Dedifferentiated amniotic fluid mesenchymal stem cell (primary cell): ENCODE results near the gene CARD11.

ENCODE experiments used
- DNase-seq: peaks from one replicate; pipeline ENCODE4 v3.0.0-alpha.2; 2016; ENCODE audit errors: extremely low spot score

The CARD11 gene

DNA sequence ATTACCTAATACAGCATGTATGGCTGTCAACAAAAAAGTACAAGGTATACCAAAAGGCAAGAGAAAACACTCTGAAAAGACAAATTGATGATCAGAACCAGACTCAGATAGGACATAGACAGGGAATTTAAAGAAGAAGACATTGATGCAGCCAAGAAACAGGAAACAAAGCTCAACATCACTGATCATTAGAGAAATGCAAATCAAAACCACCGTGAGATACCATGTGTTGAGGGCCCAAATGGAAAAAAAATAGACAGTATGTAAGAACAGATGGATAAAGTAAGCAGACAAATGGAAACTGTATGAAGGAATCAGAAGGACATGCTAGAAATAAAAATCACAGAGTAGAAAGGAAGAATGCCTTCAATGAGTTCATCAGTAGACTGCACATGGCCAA, 23.3 kb downstream of the CARD11 start:
- no peak for DNase-seq

DNA sequence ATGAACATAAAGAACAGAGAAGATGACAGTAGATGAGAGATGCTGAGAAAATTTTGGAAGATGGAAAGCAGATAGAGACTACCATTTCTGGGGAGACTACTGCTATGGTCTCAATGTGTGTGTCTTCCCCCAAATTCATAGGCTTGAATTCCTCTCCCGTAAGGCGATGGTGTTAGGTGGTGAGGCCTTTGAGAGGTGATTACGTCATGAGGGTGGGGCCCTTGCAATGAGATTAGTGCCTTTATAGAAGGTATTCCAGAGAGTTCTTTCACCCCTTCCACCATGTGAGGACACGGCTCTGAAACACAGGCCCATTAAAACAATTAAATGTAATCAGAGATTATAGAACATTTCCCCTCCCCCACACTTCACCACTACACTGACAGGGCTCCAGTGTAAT, 23.9 kb downstream of the CARD11 start:
- DNase-seq = no peak

DNA sequence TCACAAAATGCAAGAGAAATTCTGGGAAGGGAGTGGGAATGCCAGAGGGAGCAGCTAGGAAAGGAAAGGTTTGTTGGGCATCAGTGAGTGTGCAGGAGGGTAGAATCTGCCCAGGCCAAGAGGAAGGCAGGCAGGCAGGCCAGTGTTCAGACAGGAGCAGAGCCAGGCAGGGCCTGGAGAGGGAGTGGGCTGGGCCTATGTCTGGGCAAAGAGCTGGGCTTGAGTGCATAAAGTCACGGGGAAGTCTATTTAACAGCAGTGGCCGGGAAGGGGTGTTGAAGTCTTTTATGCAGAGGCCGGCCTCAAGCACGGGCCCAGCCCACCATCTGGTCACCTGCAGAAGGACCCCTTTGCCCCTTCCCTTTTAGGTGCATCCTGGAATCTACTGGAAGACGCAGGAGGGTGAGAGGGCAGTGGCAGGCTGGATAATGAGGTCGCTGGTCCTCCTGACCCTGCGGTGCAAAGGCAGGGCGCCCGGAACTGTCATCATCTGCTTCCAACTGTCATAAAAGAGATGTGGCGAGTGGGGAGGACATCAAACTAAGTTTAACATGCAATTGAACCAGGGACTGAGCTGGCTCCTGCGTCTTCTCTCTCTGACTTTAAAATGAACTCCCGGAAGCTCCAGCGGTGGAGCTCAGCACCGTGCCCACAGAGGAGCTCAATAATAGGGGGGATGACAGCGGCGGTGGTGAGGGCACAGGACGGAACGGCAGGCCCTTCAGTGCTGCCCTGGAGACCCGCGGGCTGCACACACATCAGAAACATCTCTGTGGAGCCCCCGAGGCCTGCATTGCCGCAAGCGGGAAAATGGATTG, 29.5 kb downstream of the CARD11 start:
- no peak for DNase-seq

GRCh38 chr7:3011211-3011852, 32.3 kb downstream of the CARD11 start:
- DNase-seq = no peak

DNA sequence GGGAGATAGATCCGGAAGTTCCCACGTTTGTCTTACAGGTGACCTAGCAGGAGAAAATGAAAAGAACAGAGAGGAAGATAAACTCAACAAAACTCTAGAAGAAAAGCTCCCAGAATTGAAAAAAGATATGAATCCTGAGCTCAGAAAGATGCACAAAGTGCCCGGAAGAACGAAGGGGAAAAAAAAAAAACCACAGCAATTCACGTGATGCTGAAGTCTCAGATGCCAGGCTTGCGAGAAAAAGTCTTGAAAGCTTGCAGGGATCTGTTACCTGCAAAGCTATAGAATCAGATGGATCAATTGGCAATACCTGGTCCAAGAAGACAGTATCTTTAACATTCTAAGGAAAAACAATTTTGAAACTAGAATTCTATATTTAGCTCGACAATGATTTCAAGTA, 33.5 kb downstream of the CARD11 start:
- DNase-seq = no peak

DNA sequence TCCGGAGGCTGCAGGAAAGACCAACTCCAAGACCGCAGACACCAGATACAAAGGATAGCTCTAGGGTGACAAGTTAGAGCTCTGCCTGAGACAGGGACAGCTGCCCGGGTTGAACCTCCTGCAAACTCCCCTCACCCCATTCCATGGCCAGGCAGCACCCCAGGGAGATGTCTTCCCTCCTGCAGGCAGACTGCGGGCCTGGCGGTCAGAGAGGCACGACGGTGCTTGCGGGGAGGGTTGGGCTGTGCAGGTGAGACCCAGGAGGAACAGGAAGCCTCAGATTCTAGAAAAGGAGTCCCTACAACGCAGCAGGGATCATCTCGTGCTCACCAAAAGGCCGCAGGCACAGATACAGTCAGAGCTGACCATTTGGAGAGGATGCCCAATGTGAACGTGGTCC, 34.6 kb downstream of the CARD11 start:
- DNase-seq = no peak

DNA sequence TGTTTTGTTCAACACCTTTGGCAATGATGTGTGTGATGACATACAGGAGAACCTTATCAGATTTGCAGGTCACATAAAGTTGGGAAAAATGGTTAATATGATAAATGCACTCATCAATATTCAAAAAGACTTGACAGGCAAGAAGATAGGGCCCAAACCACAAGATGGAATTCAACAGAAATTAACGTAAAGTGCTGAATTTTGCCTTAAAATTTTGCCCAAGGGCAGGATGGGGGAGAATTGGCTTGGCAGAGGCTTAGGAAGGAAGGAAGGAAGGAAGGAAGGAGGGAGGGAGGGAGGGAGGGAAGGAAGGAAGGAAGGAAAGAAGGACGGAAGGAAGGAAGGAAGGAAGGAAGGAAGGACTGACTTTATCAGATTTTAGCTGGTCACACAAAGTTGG, 35.3 kb downstream of the CARD11 start:
- DNase-seq = no peak

DNA sequence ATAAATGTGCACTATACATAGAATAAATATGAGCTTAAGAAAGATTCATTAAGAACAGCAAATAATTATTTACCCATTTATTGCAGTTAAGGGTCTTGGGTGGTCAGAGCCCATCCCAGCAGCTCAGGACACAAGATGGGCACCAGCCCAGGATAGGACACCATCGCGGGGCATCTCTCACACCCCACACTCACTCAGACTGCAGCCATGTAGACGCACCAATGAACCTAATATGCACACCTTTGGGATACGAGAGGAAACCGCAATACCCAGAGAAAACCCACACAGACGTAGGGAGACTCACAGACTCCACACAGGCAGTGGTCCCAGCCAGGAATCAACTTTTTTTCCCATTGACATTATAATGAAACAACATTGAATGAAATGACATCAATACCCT, 36.0 kb downstream of the CARD11 start:
- no peak for DNase-seq

GRCh38 chr7:3005257-3005656, 38.4 kb downstream of the CARD11 start:
- DNase-seq = no peak

DNA sequence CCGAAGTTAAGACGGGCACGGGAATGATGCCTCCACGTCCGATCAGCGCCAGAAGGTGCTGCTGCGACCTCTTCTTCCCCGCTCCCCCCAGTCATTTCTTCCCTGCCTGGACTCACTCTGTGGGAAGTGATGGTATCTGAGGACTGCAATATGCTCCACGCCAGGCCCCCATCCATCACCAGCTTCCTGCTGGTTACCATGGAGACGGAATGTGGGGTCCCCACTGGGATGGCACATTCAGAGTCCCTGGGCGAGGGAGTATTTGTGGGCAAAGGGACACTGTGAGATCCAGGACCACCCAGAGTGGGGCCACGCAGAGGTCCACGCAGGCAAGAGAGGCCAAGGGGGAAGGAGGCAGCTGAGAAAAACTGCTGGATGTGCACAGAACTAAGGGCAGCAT, 39.7 kb downstream of the CARD11 start:
- no peak for DNase-seq

DNA sequence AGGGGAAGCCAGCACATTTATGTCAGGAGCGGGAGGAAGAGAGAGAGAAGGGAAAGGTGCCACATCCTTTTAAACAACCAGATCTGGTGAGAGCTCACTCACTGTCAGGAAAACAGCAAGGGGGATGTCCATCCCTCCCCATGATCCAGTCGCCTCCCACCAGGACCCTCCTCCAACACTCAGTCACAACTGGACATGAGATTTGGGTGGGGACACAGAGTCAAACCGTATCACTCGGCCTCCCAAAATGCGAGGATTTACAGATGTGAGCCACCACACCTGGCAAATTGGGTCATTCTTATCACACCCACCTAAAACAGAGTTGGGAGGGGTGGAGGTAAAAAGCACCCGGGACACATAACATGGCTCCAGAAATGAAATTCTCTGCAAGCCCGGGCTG, 41.0 kb downstream of the CARD11 start:
- no peak for DNase-seq

DNA sequence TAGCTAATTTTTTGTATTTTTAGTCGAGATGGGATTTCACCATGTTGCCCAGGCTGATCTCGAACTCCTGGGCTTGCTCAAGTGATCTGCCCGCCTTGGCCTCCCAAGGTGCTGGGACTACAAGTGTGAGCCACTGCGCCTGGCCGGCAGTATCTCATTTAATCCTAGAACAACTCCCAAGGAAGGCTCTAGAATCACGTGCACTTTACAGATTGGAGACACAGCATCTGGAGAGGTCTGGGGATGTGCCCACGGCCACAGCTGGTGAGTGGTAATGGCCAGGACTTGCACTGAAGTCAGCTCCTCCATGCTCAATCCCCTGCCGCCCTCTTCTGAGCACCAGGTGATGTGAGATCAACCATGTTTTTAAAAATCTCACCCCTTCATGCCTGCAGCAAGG, 43.1 kb downstream of the CARD11 start:
- DNase-seq = no peak

DNA sequence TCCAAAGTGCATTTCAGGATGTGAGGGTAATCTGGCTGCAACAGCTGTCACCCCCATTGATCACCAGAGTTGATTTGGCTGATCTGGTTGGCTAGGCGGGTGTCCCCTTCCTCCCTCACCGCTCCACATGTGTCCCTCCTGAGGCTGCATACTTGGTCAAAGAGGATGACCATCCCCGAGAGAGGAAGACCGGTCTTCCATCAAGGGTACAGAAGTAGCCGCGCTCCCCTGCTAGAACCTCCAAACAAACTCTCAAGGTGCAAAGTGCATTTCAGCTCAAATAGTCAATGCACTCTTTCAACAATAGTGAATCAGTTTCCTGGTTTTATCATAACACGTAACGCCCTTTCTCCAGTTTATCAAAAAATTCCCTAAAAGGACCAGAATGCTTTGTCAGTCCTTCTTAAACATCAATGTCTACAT, 44.6 kb downstream of the CARD11 start:
- no peak for DNase-seq

GRCh38 chr7:2997014-2997413, 46.7 kb downstream of the CARD11 start:
- no peak for DNase-seq

GRCh38 chr7:2996141-2996540, 47.5 kb downstream of the CARD11 start:
- DNase-seq = no peak

DNA sequence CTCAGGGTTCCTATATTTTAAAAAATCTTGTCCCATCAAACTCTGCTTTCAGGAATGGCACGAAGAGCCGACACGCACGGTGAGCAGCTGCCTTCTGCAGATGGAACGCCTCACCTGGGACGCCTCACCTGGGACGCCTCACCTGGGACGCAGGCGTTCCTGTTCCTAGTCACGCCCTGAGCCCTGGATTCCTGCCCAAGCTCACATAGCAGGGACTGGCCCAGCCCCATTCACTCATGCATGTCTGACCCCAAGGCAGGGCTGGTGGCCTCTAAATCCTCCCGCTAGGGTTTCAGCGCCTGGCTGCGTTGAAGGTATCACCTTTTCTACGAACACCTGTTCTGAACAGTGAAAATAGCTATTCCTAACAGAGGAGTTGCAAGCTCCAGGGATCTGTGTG, 49.8 kb downstream of the CARD11 start:
- no peak for DNase-seq

DNA sequence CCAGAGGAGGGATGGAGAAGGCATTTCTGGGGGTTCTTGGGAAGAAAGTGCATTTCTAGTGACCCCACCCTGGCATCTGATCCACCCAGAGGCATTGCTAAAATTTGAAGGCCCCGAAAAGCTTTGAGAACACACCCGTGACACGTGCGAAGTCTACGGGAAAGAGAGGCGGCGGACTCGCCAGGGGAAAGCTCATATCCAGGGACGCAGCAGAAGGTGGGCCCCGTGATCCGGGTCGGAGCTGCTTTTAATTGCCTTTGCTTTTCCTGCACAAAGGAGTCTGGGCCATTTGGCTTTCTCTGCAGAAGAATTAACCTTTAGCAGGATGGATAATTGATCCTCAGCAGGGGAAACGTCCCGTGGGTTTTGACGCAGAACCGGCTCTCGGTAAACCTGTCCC, 50.3 kb downstream of the CARD11 start:
- DNase-seq = no peak

DNA sequence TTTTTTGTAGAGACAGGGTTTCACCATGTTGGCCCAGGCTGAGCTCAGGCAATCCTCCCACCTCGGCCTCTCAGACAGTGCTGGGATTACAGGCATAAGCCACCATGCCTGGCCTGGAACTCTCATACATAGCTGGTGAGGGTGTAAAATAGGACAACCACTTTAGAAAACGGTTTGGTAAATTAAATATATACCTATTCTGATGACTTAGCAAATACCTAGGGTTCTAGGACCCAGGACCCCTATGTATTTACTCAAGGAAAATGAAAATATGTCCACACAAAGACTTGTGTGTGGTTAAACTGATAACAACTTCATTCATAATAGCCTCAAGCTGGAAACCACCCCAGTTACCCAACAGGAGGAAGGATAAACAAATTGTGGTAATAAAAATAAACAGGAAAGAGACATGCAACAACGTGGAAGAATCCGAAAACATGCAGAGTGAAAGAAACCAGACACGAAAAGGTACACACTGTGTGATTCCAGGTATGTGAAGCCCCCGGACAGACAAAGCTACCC, 52.7 kb downstream of the CARD11 start:
- DNase-seq = no peak

- no peak for DNase-seq
Observed at GRCh38 chr7:2986561-2986960, 57.1 kb downstream of the CARD11 start.

DNA sequence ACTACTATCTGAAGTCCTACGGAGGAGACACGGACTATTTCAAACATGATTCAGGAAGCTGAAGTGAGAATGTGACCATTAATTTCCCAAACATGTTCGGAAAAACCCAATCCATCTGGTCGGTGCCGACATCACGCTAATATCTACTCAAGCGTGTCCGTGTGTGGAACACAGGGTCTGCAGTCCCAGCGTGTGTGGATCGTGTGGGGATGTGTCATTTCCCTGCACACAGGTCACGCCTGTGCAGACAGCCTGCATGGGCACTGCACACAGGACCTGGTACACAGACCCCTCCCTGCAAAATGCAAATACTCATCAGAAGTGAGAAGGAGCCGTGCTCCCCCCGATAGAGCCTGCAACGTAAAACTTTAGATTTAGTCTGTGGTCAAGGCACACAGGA, 57.8 kb downstream of the CARD11 start:
- DNase-seq = no peak

- DNase-seq = no peak
Observed at GRCh38 chr7:2984091-2984490, 59.6 kb downstream of the CARD11 start.

DNA sequence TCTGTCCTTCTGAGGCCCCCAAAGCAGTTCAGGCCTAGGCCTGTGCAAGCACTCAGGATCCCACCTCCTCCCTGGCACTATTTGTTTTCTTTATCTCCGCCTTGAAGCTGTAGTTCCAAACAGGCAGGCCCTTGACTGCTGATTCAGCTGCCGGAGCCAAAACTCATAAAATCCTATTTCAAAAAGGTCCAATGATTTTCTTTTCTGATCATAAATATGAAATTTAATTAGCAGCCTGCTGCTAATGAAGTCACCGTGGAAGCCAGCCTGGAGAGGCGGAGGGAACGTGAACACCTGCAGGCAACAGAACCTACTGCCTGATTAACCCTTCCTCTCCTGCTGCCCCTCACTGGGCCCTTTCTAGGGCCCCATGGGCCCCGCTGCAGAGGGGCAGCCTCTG, 60.1 kb downstream of the CARD11 start:
- DNase-seq = no peak

- no peak for DNase-seq
Observed at GRCh38 chr7:2982831-2983230, 60.8 kb downstream of the CARD11 start.
